HG02981 (cell line): ENCODE results near the gene U2AF1L4.
"Not testable (repeated sequence)": the region's sequence is repeated elsewhere in the genome, so short reads cannot be mapped to it uniquely, and the experiment has no call there.

Source experiments
- ATAC-seq: cut with Tn5 transposase; IDR thresholded peaks from one replicate; pipeline ENCODE4 v1.9.1; 2021; ENCODE audit warnings: mild to moderate bottlenecking, moderate library complexity; ENCODE audit not compliant: unreplicated experiment

Gene U2AF1L4

DNA sequence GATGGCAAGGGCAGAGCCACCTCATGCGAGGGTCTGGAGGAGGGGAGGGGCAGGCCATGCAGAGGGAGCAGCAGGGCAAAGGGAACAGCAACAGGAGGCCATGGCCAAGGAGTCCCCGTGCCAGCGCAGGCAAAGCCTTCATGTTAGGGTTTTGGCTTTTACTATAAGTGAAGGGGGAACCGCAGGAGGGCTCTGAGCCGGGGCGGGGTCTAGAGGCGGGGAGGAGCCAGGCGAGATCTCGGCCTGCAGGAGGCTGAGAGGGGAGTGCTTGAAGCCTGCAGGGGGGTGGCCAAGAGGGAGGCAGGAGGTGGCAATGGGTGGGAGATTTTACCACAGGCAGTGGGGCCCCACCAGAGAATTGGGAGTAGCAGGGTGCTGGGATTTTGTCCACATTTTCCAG lies 36.4 kb upstream of the U2AF1L4 start:
- no peak for ATAC-seq

DNA sequence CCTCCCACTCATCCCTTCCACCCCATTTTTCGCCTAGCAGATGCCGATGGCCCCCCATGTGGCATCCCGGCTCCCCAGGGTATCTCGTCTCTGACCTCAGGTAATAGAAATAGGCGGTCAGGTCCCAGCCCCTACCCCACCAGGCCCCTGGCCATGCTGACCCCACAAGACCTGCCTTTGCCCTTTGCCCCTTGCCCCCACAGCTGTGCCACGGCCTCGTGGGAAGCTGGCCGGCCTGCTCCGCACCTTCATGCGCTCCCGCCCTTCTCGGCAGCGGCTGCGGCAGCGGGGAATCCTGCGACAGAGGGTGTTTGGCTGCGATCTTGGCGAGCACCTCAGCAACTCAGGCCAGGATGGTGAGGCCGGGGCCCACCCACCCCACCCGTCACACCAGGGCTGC lies 35.5 kb upstream of the U2AF1L4 start:
- ATAC-seq = no peak

DNA sequence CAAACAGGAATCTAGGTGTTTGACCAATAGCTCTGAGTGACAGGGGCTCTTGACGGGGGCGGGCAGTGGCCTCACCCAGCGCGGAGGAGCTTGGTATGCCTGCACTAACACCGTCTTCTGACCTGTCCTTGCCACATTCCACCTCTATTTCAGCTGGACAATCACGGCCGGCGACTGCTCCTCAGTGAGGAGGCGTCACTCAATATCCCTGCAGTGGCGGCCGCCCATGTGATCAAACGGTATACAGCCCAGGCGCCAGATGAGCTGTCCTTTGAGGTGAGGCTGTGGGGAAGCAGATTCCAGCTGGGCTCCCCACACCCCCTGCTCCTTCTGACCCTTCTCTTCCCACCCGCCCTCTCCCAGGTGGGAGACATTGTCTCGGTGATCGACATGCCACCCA lies 34.8 kb upstream of the U2AF1L4 start:
- ATAC-seq = no peak

DNA sequence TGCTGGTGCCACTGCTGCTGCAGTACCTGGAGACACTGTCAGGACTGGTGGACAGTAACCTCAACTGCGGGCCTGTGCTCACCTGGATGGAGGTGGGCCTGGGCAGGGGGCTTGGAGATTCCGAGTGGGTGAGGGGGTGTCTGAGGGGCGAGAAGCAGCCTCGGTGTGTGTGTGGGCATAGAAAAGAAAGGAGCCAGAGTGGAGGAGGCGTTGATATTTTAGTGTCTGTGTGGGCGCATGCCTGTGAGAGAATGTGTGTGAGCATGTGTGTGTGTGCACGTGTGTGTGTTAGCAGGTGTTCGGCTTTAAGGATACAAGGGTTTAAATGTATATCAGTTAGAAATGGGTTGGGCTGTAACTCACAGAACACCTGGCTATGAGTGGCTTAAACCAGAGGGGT lies 33.8 kb upstream of the U2AF1L4 start:
- no peak for ATAC-seq

DNA sequence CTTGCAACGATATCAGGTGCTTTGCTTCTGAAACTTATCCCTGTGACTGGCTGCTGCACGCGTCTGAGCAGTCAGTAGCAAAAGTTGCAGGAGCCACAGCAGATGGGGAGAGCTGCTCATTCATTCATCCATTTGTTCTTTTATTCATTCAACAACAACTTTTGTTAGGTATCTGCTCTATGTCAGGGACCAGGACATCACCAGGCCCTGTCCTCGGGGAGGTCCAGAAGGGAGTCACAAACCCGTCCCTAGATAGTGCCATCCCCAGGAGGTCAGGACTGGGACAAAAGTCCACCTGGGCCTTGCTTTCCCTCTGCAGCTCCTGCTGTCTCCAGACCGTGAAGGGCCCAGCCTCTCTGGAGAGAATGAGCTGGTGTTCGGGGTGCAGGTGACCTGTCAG lies 32.7 kb upstream of the U2AF1L4 start:
- ATAC-seq = no peak

DNA sequence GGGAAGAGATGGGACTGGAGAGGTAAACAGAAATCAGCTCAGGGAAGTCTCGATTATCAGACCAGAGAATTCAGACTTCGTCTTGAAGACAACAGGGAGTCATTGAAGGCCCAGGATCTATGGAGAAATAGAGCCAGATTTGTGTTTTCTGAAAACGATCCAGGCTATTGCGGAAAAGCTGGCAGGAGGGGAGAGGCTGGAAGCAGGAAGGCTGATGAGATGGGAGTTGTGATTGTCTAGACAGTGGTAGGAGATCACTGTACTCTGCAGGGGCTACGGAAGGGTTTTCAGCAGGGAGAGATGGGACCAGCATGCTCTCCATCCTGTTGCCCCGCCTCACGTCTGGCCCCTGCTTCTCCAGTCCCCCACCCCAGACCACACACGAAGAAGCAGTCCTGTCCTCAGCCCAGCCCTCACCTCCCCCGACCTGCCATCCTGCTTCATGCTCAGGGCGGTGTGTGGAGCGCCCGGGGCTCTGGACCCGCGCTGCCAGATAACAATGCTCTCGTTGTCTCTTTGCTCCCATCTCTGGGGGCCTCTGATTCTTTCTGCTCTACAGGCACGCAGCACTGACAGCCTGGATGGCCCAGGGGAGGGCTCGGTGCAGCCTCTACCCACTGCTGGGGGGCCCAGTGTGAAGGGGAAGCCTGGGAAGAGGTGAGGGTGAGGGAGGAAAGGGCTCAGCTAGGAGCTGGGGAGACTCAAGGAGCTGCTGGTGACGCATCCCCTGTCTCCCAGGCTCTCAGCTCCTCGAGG lies 32.0 kb upstream of the U2AF1L4 start:
- ATAC-seq = no peak

DNA sequence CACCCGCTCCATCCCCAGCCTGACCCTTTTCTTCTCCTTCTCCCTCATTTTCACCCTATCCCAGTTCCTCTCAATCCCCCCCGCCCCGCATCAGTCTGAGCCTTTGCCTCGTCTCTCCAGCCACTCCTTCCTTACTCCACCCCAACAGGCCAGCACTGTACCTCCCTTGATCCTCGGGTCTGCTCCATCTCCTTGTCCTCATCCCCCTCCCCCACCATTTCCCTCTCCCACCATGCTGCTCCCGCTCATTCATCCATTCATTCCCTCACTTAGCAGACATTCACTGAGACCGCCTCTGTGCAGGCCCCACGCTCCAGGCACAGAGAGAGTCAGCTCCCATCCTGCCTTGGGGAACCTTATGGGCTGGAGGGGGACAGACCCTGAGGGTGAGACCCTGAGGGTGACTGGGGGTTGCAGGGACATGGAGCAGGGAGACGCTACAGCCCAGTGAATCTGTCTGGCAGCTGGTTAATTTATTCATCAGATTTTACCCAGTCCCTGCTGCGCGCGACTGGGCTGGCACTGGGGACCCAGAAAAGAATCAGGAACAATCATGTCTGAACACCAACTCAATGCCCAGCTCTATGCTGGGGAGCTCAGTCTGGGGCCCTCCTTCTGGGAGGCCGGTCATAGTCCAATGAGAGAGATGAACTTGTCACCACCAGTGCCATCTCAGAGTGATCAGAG lies 31.0 kb upstream of the U2AF1L4 start:
- ATAC-seq = no peak

DNA sequence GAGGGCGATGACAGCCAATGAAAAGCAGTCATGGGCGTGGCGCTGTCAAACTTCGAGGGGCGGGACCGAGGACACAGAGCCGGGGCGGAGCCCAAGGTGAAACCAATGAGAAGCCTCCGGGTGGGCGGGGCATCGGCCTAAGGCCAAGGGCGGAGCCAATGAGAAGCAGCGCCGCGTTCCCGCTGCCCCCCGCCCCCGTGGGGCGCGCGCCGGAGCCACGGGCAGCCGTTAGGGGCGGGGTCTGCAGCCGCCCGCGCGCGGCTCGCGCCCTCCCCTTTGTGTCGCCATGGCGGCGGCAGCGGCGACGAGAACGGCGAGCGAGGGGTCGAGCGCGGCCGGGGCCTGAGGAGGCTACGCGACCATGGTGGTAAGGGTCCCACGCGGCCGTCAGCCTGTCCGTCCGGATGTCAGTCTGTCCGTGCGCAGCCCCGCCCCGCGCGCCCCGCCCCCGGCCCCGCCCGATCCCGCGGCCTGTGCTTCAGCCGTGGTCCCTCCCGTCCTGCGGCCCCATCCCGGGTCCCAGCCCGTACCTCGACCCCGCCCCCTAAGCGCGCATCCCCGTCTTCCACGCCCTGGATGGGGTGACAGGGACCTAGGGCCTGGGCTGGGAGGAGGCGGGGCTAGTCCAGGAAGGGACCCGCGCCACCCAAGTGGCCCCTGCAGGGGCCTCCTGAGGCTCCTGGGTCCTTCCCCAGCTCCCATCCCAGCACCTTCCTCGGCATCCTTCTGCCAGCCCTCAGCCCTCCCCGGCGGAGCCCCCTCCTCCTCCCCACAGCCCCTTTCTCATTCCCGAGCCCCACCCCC lies 30.3 kb upstream of the U2AF1L4 start, which contains the start of gene ARHGAP33:
ARHGAP33 (plus strand) TSS at position 267 of the 804 bp plus-strand sequence; CDS start at position 362, 95 bp downstream.
- peak; percentile 91 for ATAC-seq

DNA sequence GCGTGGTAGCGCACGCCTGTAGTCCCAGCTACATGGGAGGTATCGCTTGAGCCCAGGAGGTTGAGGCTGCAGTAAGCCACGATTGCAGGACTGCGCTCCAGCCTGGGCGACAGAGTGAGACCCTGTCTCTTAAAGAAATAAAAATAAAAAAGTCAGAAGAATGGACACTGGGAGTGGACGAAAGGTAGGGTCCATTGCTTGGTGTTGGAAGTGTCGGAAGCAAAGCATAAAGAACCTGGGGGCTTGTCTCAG lies 29.8 kb upstream of the U2AF1L4 start:
- no peak for ATAC-seq

DNA sequence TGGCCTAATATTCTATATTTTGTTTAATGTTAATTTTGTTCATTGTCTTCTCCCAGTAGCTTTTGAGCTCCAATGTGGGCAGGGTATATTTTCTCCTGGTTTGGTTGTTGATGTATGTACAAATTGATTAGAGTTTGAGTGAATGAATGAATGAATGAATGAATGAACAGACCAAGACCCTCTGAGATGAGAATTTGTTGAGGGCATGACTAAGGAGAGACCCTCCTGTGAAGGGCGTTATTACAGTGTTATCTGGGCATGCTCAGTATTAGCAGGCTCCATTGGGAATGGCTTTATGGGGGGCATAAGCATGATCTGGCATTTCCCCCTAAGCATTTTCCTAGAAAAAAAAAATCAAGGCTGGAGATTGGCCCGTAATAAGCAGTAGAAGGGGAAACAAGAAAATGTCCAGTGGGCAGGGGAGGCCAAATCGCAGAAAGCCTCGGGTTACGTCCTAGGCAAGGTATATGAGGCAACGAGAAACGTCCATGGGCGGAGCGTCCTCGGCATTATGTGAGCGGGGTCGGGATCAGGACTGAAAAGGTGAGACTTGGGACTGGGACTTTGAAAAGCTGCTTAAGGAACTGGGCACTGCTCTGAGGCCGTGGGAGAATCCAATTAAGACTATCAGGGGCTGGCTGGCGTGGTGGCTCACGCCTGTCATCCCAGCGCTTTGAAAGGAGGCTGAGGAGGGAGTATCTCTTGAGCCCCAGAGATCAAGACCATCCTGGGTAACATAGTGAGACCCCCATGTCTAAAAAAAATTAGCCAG lies 29.2 kb upstream of the U2AF1L4 start:
- ATAC-seq = no peak

DNA sequence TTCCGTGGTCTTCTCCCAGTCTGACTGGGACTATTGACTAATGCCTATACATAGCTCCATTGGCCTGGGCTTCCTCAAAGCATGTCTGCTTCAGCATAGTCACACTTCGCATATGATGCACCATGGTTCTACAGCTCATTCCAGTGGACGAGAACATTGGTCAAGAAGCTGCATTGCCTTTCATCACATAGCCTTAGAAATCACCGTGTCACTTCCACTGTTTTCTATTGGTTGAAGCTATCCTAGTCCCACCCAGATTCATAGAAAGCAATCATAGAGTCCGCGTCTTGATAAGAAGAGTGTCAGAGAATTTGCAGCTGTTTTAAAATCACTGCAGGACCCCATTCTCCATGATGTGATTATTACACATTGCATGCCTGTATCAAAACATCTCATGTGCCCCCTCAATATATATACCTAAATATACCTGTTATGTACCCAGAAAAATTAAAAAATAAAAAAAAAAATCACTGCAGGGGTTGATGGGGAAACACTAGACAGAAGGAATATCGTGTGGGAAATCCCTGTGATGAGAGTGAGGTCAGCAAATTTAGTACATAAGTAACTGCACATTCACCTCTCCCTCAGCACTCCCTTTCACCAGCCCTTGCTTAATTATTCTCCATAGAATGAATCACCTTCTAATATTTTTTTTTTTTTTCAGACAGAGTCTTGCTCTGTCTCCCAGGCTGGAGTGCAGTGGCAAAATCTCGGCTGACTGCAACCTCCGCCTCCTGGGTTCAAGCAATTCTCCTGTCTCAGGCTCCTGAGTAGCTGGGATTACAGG lies 28.0 kb upstream of the U2AF1L4 start:
- no peak for ATAC-seq

DNA sequence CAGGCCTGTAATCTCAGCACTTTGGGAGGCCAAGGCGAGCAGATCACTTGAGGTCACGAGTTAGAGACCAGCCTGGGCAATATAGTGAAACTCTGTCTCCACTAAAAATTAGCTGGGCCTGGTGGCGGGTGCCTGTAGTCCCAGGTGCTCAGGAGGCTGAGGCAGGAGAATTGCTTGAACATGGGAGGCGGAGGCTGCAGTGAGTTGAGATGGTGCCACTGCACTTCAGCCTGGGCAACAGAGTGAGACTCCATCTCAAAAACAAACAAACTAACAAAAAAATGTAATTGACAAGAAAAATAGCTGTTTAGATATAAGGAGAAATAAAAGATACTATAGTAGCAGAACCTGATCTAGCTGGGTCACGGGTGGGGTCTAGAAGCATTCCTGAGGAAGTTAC lies 27.1 kb upstream of the U2AF1L4 start:
- ATAC-seq = not testable (repeated sequence)

DNA sequence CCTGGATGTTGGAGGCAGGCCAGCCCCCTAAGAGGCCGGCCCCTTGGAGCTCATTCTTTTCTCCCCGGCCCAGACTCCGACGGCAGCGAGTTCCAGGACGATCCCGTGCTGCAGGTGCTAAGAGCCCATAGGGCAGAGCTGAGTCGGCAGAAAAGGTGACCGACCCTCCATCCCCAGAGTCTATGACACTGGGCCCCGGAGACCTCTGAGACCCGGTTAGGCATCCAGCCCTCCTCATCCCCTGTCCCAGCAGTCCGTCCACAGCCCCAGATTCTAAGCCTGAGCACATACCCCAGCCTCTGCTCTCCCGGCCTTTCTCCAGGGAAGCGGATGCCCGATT lies 22.8 kb upstream of the U2AF1L4 start:
- no peak for ATAC-seq

DNA sequence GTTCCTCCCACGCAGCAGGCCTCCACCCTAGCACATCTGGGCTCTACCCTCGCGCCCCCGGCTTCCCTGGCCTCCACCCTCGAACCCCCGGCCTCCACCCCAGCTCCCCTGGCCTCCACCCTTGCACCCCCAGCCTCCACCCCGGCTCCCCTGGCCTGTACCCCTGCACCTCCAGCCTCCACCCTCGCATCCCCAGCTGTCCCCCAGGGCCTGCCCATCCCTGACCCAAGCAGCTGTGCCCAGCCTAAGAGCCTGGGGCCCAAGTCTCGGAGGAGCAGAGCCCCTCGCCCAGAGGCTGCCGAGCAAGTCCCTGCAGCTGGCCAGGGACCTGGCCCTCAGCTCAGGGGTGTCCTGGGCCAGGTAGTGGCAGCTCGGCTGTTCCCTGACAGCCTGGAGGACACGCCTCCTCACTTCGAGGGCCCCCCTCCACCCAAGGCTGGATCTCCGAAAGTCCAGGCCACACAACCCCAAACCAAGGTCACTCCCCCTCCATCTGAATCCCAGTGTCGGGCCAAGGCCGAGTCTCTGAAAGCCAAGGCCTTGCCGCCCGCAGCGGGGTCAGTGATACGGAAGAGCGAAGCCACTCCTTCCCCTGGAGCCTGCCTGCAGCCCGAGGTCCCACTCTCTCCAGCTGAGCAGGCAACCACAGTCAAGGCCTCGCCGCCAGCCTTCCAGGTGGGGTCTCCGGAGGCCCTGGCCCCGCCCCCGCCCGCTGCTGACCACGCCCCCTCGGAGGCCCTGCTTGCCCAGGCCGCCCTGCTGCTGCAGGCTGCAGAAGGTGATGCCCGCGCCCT lies 22.3 kb upstream of the U2AF1L4 start:
- ATAC-seq = no peak

DNA sequence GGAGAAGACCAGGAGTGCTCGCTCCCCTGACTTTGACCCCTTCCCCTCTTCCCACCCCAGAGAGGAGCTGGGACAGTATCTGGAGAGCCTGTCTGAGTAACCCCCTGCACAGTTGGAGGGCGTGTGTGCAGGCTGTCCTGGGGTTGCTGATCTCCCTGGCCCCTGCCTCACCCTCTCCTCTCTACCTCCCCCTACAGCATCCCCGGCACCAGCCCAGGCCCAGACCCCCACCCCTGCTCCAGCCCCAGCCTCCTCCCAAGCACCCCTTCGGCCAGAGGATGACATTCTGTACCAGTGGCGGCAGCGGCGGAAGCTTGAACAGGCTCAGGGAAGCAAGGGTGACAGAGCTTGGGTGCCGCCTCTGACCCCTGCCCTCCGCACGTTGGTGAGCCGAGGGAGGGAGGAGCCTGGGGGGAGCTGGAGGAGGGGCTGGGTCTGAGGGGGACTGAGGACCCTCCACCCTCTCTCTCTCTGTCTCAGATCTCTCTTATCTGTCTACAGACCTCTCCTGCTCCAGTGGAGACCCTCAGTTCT lies 21.4 kb upstream of the U2AF1L4 start:
- no peak for ATAC-seq

DNA sequence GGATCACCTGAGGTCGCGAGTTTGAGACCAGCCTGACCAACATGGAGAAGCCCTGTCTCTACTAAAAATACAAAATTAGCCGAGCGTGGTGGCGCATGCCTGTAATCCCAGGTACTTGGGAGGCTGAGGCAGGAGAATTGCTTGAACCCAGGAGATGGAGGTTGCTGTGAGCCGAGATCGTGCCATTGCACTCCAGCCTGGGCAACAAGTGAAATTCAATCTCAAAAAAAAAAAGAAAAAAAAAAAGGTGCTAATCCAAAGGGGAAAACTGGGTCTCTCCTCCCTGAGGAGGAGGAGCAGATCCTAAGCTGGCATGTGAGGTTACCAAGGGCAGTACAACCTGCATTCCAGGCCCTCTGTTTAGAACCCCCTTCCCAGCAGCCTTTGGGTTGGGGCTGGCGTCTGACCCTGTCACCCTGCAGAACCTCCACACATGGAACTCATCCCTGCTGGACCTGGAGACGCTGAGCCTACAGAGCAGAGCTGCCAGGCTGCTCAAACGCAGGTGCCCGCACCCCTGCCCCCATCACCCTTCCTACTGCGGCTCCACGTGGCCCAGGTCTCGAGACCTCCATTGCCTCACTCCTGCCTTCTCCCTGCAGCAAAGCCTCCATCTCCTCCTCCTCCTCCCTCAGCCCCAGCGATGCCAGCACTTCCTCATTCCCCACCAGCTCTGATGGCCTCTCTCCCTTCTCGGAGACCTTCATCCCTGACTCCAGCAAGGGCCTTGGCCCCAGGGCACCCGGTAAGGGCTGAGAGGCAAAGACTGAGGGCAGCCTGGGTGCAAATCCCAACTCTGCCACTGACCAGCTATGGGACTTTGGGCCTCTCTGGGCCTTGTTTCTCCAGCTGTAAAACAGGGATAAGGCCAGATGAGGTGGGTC lies 19.5 kb upstream of the U2AF1L4 start:
- ATAC-seq = no peak

DNA sequence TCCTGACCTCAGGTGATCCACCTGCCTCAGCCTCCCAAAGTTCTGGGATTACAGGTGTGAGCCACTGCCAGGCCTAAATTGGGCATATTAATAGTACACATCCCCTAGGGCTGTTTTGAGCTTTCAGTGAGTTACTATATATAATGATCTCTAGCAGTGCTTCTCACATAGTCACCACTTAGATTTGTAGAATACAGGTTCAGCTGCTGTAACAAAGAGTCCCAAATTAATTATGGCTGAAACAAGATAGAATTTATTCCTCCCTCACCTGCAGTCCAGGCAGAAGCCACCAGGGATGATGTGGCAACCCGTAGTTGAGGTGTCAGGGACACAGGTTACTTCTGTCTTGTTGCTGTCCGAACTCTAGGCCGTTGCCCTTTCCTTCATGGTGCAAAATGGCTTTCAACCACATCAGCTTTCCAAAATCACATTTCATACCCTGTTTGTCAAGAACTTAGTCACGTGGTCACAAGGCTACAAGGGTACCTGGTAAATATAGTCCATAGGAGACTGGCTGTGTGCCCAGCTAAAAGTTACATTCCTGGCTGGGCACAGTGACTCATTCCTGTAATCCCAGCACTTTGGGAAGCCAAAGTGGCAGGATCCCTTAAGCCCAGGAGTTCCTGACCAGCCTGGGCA lies 15.6 kb upstream of the U2AF1L4 start:
- no peak for ATAC-seq

DNA sequence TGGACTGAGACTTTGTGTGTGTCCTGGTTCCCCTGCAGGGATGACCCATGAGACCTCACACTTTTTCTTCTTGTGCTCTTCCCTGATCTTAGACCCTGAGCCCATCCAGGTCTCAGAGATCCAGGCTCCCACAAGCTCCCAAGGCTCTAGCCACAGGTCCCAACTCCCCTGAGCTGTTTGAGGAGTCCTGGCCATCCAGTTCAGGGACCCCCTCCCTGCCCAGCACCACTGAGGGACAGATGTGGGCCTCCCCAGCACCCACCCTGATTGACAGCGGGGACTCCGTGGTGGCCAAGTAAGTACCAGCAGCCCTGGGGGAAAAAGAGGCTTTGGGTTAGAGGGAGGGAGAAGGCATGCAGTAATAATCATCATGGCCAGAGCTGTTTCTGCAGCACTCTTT lies 14.5 kb upstream of the U2AF1L4 start:
- ATAC-seq = no peak
